Lower leg skin (tissue), 3 donors: ENCODE data around the gene RHOV.

Source experiments
- POLR2A ChIP-seq, 2 donors: fragments of 450-650 bp; IDR thresholded peaks; one replicate each; pipeline ENCODE4 v1.6.1; 2016 to 2017; ENCODE audit warnings: antibody characterized with exemption in 2 of 2, mild to moderate bottlenecking in 1 of 2, moderate library complexity in 1 of 2
- TF ChIP-seq, protein P1 (sequence below), 3 donors: fragments of 450-650 bp; IDR thresholded peaks; one replicate each; pipeline ENCODE4 v1.5.1; 2016; ENCODE audit warnings: antibody characterized with exemption in 3 of 3, mild to moderate bottlenecking in 3 of 3, moderate library complexity in 2 of 3

DNA sequence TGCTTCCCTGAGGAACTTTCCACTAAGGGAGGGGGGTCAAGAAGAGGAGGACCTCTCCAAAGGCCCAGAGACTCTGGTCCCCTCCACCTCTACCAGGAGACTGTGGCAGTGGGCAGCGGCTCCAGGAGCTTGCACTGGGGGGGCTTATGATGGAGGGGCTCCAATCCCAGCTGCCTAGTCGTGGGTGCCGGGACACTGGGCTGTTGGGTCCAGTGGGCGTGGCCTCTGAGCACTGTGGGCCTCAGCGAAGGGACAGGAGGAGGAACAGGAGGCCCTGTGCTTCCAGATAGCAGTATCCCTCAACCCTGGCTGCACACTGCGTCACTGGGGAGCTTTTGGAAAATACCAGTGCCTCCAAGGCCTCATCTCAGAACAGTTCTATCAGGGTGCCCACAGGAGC lies 41.6 kb upstream of the RHOV start:
- TF ChIP-seq POLR2A (IDR thresholded peaks at IDR 0.05), result no peak
- TF ChIP-seq, protein P1, sequence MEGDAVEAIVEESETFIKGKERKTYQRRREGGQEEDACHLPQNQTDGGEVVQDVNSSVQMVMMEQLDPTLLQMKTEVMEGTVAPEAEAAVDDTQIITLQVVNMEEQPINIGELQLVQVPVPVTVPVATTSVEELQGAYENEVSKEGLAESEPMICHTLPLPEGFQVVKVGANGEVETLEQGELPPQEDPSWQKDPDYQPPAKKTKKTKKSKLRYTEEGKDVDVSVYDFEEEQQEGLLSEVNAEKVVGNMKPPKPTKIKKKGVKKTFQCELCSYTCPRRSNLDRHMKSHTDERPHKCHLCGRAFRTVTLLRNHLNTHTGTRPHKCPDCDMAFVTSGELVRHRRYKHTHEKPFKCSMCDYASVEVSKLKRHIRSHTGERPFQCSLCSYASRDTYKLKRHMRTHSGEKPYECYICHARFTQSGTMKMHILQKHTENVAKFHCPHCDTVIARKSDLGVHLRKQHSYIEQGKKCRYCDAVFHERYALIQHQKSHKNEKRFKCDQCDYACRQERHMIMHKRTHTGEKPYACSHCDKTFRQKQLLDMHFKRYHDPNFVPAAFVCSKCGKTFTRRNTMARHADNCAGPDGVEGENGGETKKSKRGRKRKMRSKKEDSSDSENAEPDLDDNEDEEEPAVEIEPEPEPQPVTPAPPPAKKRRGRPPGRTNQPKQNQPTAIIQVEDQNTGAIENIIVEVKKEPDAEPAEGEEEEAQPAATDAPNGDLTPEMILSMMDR (IDR thresholded peaks at IDR 0.05), result no peak
